ENCODE measurements around the gene CALR3.

Gene CALR3

DNA sequence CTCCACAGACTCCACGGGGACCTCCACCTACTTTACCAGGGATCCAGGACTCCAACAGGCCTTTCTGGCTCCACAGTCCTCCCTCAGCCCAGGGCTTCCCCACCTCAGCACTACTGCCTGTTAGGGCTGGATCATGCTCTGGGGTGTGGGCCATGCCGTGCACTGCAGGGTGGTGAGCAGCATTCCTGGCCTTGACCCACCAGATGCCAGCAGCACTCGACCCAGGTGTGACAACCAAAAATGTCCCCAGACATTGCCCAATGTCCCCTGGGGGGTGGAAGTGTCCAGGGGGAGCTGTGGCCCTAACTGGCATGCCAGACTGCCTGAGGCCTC lies 66.2 kb downstream of the CALR3 start:
- POLR2A ChIA-PET: no interaction called here
- Histone ChIP-seq H3K36me3 (ENCODE audit: control insufficient read depth in 4 of 4, insufficient read depth in 4 of 4, low read length in 3 of 4) (peaks cover 14 to 62% (median 46%) of the 10 kb centered on the region in 4 experiments), H3K9me3 (ENCODE audit: control extremely low read depth in 1 of 5, control insufficient read depth in 4 of 5, insufficient read depth in 2 of 5, low read depth in 1 of 5, low read length in 4 of 5) (no peaks in the 10 kb centered on the region), H3K4me3 (ENCODE audit: control insufficient read depth in 1 of 7, extremely low read depth in 1 of 7, insufficient read depth in 4 of 7, low read depth in 2 of 7, low read length in 6 of 7) (no peak overlapping the region), H3K27ac (ENCODE audit: insufficient read depth in 1 of 2, low read depth in 1 of 2, low read length in 2 of 2, poor library complexity in 1 of 2, severe bottlenecking in 2 of 2) (no peak overlapping the region), H3K4me1 (ENCODE audit: control extremely low read depth in 1 of 4, control insufficient read depth in 4 of 4, insufficient read depth in 4 of 4, low read length in 3 of 4) (peaks cover 0 to 14% (median under 1%) of the 10 kb centered on the region in 4 experiments), H3K27me3 (replicated peaks in 2 of 5; ENCODE audit: control insufficient read depth in 4 of 5, insufficient read depth in 5 of 5, low read length in 4 of 5) (no peaks in the 10 kb centered on the region)
- CTCF ChIA-PET: interaction anchor here (2.0 kb wide), 1 partner anchor 12 kb away, joined by 7 read pairs; no protein-coding TSS in a partner anchor
- DNase-seq: no peak
- WGBS (ENCODE audit: insufficient coverage): 89% methylated on average over 3 of the region's 3 CpGs

DNA sequence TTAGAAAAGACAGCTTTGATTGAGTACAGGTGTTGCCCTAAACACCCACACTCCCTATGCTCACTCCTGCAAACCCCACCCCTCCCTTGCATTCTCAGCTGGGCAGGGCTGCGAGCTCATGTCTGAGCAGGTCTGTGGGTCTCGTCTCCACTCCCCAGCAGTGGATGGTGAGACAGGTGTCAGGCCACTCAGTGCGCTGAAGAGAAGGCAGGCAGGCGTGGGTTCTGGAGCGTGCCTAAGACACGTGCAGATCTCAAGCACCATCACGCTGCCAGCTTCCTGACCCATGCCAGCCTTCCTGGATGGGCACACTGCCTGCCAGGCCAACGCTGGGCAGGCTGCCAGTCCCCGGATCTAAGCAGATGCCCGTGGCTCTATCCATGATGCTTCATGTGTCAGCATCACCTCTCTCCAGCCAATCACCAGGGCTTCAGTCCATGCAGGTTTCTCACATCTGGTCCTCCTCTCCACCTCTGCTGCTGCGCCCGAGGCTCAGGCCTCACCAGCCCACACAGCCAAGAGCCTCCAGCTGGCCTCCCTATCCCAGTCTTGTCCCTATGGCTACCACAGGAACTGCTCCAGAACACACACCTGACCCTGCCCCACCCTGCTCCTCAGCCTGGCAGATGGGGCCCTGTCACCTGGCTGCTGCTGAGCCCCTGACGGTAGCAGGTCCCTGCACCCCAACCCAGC lies 66.8 kb downstream of the CALR3 start:
- CTCF ChIA-PET: interaction anchor here (1.1 to 2.0 kb wide), 2 partner anchors 9 to 12 kb away, joined by 3 to 7 read pairs; no protein-coding TSS in a partner anchor
- Histone ChIP-seq H3K27ac (ENCODE audit: insufficient read depth in 1 of 2, low read depth in 1 of 2, low read length in 2 of 2, poor library complexity in 1 of 2, severe bottlenecking in 2 of 2) (no peak overlapping the region), H3K9me3 (ENCODE audit: control extremely low read depth in 1 of 5, control insufficient read depth in 4 of 5, insufficient read depth in 2 of 5, low read depth in 1 of 5, low read length in 4 of 5) (no peaks in the 10 kb centered on the region), H3K27me3 (replicated peaks in 2 of 5; ENCODE audit: control insufficient read depth in 4 of 5, insufficient read depth in 5 of 5, low read length in 4 of 5) (no peaks in the 10 kb centered on the region), H3K4me3 (ENCODE audit: control insufficient read depth in 1 of 7, extremely low read depth in 1 of 7, insufficient read depth in 4 of 7, low read depth in 2 of 7, low read length in 6 of 7) (no peak overlapping the region), H3K4me1 (ENCODE audit: control extremely low read depth in 1 of 4, control insufficient read depth in 4 of 4, insufficient read depth in 4 of 4, low read length in 3 of 4) (peaks cover 0 to 8% (median 0%) of the 10 kb centered on the region in 4 experiments), H3K36me3 (ENCODE audit: control insufficient read depth in 4 of 4, insufficient read depth in 4 of 4, low read length in 3 of 4) (peaks cover 17 to 59% (median 47%) of the 10 kb centered on the region in 4 experiments)
- WGBS (ENCODE audit: insufficient coverage): 54% methylated on average over 12 of the region's 13 CpGs
- no peak for DNase-seq
- POLR2A ChIA-PET: no interaction called here
